NCI-H1694 (cell line): ENCODE data around the gene OR10G7.

Source experiments
- DNase-seq: peaks from one replicate; lab custom pipeline; 2025; lab: John Stamatoyannopoulos, UW

The OR10G7 gene, protein sequence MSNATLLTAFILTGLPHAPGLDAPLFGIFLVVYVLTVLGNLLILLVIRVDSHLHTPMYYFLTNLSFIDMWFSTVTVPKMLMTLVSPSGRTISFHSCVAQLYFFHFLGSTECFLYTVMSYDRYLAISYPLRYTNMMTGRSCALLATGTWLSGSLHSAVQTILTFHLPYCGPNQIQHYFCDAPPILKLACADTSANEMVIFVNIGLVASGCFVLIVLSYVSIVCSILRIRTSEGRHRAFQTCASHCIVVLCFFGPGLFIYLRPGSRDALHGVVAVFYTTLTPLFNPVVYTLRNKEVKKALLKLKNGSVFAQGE

GRCh38 chr11:124041254-124041653, at the start of gene OR10G7:
TSS of gene OR10G7 (minus strand) at chr11:124041325. CDS start at chr11:124039001, 2,324 bp downstream.
- no peak for DNase-seq

DNA sequence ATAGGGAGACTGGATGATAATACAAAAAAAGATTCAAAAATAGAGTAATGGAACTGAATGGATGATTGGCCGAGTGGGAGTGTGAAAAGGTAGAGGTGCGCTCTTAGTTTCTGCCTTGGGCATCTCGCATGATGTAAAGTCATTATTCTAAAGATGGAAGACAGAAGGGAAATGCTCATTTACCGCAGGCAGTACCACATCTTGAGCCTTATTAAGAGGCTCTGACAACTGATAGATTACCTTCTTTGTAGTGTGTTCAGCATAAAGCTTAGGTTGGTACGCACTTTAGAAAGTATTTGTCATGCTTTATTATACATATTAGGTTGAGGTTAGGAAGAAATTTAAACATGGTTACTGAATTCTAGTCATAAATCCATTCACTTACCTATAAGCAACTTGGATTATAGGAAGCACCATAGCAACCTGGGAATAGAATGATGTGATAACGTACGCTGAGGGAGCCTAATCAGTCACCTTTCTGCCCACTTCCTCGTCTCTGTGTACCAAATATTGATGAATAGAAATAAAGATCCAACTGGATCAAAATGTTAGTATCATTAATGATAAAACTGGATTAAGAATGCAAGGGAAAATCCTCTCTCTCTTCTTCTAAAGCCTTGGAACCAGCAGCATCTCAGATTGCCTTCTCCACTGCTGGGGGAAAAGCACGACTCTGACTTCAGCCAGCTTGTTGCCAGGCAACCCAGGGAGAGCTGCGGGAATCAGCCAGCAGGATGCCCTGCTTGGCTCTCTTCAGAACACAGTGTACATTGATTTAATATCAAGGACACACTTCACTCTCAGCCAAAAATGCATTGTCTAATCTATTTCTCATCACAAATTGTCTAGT, 45.1 kb upstream of the OR10G7 start:
- peak; percentile 4 for DNase-seq

DNA sequence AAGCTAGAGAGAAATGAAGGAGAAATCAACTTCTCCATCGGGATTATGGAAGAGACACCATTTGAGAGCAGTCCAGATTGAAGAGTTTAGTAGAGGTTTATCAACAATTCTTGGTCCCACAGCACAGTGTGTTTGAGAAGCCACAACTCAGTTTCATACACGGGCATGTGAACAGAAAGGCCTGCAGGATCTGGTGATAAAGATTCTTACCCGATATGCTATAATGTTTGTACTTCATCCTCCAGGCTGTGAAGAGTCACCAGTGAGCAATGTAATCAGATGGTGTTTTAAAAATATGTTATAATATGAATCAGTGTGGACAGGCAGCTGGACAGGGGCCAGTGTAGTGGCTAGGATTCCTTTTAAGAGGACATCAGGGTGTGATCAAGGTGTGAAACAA, 44.5 kb upstream of the OR10G7 start:
- no peak for DNase-seq

GRCh38 chr11:124082371-124082770, 41.2 kb upstream of the OR10G7 start:
- no peak for DNase-seq

DNA sequence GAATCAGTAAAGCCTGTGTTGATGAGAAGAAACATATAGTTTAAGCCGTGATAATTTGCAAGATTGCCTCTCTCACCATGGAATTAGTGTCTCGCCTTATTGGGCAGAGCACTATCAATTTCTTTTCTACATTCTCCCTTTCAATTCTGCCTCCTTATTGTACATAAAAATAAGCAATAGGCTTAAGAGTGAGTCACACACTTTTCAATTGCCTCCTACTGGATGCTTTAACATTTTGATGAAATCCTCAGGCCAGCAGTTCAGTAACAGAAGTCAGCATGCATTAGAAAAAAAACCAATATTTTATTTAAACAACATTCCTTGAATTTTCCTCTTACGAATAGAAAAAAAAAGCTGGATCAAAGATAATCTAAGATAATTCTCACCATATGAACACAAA, 40.4 kb upstream of the OR10G7 start:
- no peak for DNase-seq

GRCh38 chr11:124080327-124081001, 39.3 kb upstream of the OR10G7 start:
- DNase-seq: no peak

GRCh38 chr11:124079631-124080326, 38.7 kb upstream of the OR10G7 start:
- DNase-seq: no peak

DNA sequence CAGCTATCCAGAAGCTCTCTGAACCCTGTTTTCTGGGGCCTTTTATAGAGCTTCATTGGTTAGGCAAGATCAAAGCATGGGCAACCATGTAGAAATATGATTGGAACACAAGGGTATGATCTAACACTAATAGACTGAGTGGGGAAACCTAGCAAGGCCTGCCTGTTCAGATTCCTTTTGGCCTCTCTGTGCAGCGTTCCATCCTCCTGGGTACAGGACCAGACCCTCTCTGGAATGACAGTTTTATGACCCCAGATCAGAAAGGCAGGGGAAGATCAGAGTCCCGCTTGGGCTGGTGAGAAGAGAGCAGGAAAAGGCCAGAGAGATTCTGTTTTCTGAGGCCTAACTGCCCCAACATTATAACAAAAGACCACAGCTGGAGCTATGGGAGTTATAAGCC, 37.5 kb upstream of the OR10G7 start:
- no peak for DNase-seq

DNA sequence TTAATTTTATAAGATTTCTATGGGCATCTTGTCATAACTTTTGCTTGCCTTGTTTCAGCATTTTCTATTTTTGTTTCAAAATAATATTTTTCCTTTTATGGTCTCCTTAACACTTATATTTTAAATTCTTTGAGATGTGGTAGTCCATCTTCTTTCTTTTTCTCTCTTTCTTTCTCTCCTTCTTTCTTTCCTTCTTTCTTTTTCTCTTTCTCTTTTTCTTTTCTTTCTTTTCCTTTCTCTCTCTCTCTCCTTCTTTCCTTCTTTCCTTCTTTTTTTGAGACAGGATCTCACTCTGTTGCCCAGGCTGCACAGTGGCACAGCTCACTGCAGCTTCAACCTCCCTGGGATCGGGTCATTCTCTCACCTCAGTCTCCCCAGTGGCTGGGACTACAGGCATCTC, 36.1 kb upstream of the OR10G7 start:
- DNase-seq: no peak

DNA sequence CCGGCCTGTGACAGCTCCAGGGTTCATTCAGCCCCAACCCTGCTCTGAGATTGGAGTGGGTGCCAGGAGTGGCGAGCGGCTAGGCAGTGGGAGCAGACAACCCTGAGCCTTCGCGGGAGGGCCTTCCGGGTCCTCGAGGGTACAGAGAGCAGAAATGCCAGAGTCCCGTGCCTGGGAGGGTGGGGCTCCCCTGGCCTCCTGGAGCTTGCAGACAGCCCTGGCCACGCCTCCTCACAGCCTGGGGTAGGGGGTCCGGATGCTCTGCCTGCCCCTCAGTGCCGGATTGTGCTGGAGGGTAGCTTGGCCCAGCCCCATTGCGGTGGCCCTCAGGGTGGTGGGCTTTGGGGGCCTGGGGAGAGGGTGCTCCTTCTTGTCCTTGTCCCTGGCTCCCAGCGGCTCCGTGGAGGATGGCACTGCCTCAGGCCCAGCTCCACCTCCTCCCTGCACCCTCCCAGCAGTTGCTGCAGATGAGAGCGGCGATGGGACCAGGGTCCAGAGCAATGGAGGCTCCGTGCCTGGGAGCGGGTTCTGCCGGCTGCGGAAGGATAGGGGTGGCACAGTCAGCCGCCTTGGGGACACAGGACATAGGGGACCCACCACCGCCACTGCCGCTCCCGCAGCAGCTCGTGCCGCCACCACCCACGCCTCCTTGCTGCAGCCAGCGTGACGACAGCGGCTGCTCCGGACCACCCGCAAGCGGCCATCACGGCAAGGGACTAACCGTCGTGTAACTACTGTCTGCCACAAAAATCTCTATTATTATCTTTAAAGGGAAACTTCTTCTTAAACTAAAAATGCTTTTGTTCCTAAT, 34.9 kb upstream of the OR10G7 start:
- no peak for DNase-seq

- no peak for DNase-seq
Observed at GRCh38 chr11:124075492-124075840, 34.3 kb upstream of the OR10G7 start.

GRCh38 chr11:124074554-124074953, 33.4 kb upstream of the OR10G7 start:
- DNase-seq: no peak

- no peak for DNase-seq
Observed at GRCh38 chr11:124072147-124072546, 31.0 kb upstream of the OR10G7 start.

GRCh38 chr11:124071623-124071948, 30.5 kb upstream of the OR10G7 start:
- no peak for DNase-seq

DNA sequence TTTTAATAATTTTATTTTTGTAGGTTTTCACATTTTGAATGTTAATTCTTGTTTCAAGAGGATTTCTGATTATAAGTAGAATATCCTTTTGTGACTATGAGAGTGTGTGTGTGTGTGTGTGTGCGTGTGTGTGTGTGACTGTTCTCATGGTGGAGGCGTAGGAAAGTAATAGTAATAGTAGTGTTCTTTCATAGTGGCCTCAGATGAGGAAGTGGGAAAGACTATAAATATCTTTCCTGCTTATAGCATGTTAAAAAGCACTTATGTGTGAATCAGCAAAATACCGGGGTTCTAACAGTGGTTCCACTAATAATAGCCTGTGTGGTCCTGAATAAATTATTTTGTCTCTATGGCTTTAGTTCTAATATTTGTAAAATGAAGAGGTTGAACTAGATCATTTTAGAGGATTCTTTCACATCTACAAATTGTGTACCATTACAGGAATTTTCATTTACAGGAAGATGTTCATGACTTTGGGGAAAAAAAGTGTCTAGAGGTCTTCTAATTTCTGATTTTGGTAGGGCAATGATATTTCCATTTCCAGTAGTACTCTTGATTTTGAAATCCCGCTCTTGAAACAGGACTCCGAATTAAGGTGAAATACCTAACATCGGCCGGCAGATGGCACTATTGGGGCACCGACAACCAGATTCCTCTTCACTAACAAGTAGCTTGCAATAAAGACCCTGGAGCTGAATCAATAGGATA, 29.9 kb upstream of the OR10G7 start:
- peak; percentile 27 for DNase-seq

DNA sequence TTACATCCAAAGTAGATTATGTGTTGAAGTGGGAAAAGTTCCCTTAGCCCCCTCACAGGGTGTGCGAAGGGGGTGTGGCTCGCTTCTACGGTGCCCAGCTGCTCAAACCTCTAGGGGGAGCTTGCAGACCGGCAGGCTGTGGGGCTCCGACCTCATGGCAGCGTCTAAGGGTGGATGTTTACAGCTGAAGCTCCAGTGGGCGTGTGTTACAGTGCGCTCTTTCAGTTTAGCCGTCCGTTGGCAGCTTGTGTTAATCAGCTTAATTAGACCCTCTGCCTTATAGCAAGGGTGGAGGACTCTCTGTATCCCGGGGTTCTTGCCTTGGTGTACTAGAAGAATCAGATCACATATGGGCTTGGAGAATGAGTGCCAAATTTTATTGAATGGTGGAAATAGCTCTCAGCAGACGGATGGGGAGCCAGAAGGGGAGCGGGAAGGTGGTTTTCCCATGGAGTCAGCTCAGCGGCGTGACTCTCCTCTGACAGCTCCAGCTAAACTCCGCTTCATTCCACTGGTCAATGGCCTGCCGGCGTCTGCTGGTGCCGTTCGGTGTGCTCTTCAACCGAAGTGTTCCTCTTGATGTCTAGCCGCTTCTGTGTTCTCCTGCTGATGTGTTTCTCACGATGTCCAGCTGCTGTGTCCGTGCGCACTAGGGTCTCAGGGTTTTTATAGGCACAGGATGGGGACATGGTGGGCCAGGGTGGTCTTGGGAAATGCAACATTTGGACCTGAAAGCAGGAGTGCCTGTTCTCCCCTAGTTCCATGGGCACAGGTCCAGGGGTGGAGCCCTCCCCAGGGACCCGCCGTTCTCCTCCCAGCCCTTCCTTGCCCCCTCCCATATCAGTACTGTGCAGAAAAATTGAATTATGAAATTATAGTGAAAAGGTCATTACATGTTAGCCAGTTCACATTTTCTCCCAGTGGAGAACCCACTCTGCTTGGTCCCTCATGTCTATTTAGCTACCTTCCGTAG, 28.6 kb upstream of the OR10G7 start:
- DNase-seq: peak; percentile 51

GRCh38 chr11:124068601-124069110, 27.5 kb upstream of the OR10G7 start:
- DNase-seq: no peak

- no peak for DNase-seq
Observed at GRCh38 chr11:124052966-124053365, 11.8 kb upstream of the OR10G7 start.

DNA sequence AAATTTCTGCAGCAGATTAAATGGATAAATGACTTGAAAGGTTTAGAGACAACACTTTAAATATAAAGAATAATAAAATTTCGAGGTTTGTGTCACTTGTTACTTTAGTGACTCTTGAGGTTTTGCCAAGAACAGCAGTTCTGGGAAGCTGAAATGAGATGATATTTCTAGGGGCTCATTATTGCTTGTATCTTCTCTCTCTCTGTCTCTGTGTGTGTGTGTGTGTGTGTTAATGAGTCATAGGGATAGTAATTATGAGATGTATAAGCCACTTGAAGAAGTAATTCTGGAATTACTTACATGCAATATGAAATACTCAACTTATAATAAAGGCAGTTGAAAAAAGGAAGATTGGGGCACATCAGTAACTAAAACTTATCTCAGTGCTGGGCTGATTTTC, 9.6 kb upstream of the OR10G7 start:
- DNase-seq: no peak

DNA sequence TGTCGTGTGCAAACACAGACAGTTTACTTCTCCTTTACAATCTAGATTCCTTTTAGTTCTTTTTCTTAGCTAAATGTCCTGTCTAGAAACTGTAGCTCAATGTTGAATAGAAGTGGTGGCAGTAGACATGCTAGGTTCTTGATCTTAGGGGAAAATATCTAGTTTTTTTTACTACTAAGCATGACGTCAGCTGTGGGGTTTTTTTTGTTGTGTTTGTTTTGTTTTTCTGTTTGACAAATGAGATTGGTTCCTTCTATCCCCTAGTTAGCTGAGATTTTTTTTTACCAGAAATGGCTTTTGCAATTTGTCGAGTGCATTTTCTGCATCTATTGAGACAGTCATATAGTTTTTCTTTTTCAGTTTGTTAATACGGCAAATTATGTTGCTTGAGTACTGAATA, 2.3 kb upstream of the OR10G7 start:
- no peak for DNase-seq
